NCI-H524 (cell line): Measurements from ENCODE around the gene WSCD2.
"Not testable (repeated sequence)": the region's sequence is repeated elsewhere in the genome, so short reads cannot be mapped to it uniquely, and the experiment has no call there.

Experiments used
- DNase-seq, 2 experiments: peaks; one replicate each; lab custom pipeline; 2025; lab: John Stamatoyannopoulos, UW

Gene WSCD2

DNA sequence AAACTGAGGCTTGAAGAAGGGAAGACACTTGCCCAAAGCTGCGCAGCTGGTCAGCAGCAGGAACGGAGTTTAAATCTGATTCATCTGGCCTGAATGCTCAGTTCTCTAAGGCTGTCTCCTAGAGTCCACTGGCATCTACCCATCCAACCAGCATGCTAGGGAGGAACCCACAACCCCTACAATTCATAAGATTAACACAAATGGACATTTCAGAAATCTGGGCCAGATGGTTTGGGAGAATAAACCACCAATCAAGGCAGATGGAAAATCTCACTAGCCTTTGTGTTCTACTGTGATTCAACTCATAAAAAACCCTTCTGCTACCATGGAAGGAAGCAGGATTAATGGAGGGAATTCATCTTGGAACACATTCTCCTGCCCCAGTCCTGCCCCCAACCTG lies 67.8 kb downstream of the WSCD2 start:
- peak; percentile 52 to 82 for DNase-seq

DNA sequence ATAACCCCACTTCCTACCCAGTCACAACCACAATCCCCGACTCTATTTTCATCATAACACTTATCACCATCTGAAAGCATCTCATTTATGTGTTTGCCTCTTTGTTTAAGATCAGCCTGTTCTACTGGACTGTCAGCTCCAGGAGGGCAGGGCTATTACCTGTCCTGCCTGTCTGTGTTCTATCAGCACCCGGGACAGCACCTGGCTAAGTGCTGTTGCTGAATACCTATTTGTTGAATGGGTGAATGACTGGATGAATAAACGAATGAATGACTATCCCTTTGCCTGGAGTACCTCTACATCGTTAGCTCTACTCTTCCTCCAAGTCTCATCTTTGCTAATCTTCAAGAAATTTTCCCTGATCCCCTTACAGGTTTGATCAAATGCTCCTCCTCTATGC lies 69.0 kb downstream of the WSCD2 start:
- no peak for DNase-seq

DNA sequence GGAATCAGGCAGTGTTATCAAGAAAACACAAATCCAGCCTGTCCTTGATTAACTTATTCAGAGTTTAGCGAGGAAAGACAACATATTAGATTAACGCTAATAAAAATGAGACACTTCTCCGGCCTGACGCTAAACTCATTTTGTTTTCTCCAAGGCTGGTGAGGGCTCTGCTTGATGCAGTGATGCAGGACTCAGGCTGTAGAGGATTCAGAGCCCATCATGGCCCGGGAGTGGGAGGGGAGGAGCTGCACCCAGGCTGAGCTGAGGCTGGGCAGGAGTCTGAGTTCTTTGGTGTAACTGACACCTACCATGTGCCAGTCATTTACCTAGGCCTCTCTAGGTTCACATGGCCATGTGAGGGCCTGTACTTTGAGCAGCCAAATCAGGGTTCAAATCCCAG lies 70.0 kb downstream of the WSCD2 start:
- no peak for DNase-seq

DNA sequence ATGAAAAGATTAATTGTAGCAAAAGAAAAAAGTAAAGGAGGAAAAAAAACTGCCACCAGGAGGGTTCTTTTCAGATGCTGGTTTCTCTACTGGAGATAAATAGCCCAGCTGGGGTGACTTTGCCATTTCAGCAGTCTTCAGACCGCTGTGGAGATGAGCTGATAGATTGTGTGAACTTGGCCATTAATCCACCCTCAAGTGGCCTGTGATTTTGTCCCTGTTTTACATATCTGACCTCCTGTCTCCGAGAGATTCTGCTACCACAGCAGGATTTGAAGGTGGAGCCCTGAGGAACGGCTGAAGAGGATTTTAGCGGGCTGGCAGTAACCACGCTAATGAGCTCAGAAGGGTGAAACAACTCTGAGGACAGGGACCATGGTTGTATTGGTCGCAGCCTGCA lies 72.7 kb downstream of the WSCD2 start:
- DNase-seq, result peak; percentile 51 to 73

DNA sequence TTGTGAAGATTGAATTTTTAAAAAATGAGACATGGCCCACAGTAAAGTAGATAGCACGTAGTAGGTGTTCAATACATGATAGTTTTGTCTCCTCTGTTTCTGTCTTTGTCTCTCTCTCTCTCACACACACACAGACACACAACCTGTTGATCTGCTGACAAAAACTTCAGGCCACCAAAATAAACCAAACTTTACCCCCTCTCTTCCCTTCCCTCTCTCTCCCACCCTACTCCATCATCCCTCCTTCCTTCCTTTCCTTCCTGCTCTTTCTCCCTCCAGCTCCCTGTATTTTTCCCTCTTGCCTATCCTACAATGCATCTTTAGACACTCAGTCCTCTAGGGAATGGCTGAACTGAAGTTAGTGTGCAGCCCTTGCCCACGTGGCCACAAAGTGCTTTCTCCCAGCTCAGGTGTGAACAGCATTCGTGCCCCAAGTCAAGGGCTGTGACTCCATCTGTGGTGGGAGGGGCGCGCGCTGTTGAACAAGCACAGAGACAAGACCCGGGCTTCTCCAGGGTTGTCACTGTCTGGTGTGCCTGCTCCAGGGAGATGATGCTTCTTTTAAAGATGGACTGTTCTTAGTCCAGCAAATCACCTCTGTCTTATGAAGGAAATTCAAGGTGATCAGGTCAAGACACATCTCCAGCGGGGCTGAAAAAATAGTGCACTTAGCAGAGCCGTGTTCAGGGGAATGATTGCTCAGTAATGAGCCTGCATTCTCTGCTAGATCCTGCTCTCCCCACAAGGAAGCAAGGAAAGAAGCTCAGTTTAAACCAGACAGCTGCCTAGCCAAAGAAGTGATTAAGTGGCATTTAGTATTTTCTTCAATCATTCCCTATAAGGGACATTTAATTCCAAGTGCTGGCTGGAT lies 75.3 kb downstream of the WSCD2 start:
- peak in 1 of 2 experiments; percentile 41 for DNase-seq

DNA sequence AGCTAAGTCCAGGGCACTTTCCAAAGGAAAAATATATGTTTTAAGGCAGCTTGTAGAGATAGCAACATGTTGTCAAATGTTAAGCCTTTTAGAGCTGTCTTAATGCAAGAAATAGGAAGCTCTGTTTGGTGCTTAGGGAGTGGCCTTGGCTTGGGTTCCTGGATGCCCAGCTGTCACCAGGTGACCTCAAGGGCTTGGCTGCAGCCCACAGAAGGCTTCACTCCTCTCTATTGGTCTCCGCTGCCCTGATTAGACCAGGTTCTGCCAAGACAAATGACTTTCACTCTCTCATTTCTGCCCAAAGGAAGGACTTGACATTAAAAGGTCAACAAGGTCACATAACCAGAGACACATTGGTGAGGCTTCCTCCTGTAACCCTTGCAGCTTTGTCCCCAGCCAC lies 76.8 kb downstream of the WSCD2 start:
- no peak for DNase-seq

DNA sequence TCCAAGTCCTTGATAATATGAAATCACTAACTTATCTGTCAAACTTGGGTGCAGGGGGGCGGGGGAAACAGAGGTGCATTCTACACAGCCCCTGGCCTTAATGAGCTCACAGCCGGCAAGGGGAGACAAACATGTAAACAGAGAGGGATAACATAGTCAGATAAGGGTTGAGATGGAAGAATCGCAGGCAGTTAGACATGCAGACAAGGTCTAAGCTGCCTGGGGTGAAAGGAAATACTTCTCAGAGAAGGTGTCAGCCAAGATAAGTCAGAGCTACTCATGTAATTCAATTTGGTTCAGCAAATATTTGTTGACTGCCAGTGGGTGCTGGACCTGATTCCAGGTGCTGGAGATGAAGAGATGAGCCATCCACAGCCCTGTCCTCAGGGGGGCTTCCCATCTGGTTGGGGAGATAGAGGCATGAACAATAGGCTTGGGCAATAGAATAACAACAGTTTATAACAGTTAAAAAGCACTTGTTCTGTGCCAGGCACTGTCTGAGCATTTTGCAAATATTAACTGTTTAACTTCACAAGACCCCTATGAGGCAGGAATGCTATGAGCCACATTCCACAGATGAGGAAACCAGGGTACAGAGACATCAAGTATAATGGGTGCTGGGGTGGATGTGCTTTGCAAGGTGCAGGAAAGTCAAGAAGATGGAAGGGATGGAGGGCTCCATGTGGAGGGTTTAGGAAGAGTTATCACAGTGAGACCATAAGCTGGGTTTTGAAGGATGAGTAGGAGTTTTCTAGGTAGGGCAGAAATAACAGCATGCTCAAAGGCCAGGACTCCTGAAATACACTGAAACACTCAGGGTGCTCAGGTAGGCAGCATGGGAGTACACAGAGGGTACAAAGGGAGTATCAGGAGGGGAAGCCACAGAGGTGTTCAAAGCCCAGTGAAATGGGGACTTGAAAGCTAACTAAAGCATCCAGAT lies 79.0 kb downstream of the WSCD2 start:
- DNase-seq, result no peak

DNA sequence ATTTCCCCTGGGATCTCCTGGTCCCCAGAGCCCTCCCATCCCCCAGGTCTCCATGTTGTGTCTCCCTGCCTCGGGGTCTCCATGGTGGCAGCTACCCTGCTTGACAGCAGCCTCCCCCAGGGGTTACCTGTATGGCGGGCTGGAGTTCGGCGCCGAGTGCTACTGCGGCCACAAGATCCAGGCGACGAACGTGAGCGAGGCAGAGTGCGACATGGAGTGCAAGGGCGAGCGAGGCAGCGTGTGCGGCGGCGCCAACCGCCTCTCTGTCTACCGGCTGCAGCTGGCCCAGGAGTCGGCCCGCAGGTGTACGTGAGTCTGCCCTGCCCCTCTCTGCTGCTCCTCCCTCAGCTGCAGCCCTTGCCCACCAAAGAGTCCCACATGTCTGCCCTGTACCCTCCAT lies 80.9 kb downstream of the WSCD2 start:
- DNase-seq, result no peak

DNA sequence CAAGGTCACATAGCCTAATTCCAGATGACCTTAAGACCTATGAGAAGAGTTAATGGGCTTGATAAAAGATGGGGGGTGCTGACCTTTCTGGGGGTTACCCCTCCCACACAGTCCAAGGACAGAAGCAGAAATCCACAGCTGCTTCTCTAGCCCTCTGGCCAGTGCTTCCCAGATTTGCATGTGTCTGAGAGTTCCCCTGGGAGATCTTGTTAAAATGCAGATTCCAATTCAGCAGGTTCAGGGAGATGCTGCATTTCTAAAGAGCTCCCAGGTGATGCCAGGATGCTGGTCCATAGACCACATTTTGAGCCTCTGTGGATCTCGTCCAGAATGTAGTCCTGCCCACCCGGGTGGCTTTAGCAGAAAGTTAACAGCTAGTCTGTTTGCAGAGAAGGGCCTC lies 82.1 kb downstream of the WSCD2 start:
- no peak for DNase-seq

DNA sequence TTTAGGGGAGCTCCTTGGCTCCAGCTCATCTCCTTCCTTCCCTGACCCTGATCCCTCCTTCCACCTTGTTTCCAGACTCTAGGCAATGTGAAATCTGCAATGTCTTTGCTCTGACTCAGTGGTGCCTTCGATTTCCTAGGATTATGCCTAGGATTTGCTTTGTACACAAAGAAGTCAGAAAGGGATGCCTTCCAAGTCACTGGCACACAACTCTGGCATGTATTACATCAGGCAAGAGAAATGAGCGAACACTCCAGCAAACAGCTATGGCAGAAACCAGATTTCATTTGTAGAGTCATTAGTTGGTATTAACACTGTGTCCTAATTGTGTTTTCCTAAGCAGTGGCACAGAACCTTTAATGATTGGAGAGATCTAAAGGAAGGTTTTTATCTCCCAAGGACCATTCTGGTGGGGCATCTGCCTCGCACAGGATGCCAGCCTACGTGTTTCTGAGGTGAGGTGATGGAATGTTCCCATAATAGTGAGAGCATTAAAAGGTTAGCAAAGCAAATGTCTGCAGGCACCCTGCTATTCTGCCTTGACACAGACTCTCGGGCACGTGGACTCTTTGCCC lies 84.9 kb downstream of the WSCD2 start:
- no peak for DNase-seq

DNA sequence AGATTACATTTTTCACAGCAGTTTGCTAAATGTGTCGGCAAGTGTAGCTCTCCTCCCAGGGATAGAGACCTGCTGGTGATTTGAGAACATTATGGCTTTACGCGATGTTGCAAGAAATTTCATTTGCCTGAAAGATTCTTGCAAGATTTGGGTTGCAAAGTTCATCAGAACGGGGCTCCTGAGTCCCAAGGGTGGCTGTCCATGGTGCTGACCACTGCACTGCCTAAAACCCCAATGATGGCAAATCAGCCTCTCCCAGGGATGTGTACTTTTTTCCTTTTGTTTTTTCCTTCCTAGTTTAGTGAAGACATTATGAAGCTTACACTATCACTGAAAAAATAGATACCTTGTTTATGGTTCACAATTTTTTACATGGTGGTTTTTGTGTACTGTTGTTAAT lies 85.4 kb downstream of the WSCD2 start:
- DNase-seq, result no peak

DNA sequence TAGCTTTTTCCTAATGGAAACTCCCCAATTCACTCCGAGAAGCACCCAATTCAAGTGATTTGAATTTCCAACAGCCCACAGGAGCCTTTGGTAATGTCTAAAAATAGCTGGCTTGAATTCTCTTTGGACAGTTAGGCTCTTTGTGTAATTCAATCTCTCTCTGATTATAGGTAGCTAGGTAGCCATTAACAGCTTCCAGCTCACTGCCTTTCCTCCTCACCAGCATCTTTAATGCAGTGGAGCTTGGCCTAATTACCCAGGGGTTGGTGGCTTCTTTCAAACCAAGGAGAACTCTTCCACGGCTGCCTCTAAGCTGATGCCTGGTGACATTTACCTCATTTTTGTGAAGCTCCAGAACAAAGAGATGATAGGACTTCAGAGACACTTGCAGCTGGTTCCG lies 86.4 kb downstream of the WSCD2 start:
- DNase-seq, result no peak

DNA sequence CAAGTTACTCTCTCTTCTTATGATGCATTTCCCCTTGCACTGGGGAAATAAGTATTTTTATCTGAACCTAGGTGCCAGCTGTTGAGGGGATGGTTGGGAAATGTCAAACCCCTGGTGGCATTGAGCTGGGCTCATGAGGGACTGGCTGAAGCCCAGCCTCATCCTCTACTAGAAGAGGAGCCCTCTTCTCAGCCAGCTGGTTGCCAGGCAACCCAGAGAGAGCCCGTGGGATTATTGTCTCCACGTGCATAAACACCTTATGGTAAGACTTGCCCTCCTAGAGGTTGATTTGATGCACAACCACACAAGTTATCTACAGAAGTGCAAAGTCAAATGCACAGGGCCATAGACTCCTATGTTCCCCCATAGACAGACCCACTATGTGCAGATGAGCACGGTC lies 89.8 kb downstream of the WSCD2 start:
- peak; percentile 56 to 85 for DNase-seq

DNA sequence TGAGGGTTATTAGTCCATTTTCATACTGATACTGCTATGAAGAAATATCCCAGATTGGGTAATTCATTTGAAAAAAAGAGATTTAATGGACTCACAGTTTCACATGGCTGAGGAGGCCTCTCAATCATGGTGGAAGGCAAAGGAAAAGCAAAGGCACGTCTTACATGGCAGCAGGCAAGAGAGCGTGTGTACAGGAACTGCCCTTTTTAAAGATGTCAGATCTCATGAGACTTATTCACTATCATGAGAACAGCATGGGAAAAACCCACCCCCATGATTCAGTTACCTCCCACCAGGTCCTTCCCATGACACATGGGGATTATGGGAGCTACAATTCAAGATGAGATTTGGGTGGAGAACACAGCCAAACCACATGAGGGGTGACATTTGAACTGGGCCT lies 96.0 kb downstream of the WSCD2 start:
- not testable (repeated sequence) for DNase-seq

DNA sequence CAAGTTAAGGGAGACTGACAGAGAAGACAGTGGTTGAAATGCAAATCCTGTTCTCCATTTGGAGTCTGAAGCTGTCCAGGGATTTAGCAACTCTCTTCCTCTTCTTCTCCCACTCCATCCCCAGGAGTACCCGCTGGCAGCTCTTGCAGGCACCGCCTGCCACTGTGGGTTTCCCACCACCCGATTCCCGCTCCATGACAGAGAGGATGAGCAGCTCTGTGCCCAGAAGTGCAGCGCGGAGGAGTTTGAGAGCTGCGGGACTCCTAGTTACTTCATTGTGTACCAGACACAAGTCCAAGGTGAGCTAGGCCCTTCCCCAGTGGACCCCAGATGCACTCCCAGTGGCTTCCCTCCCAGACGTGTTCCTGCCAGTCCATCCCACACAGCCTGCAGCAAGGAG lies 97.8 kb downstream of the WSCD2 start:
- DNase-seq, result no peak

DNA sequence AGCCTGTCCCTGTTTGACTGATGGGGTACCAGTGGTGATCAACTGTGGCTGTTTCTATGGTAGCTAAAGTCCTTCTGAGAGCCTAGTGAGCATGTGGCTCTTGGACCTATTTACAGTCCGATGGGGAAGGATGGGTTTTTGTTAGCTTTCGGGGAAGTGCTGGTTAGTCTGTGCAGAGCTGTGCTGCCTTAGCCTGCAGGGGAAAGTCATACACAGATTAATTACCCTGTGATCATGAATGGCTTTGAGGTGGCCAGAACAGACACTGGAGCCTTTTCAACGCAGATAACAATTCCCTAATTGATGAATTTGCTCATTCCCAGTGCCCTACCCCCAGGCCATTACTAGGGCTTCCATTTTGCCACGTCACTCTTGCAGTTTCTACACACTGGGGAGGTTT lies 99.7 kb downstream of the WSCD2 start:
- no peak for DNase-seq

DNA sequence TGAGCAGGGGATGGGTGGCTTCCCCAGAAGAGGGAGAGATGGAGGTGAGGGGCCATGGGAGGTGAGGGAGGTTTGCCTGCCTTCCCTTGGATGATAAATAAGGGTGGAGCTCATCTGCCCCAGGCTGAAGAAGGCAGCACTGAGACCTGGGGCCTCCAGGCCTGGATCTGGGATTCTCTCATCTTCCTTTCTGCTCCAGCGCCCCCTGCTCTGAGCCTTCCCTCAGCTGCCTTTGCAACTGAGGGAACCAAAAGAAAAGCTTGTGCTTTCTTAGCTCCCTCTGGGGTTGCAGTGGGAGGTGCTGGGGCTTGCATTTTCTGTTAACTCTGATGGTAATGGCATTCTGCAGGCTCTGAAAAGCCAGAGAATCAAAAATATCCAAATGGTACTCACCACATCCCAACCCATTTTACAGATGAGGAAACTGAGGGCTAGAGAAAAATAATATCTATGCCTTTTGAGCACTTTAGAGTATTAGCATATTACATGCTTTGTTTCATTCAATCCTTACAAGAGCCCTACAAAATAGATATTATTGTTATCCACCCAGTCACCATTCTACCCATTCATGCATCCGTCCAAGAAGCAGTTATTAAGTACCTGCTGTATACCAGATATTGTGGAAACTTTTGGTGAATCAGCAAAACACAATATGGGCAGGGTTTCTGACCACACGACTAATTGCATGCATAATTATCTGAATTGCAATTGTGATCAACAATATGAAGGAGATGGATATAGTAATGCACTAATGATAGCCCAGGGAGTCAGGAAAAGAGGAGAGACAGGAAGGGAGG lies 102.2 kb downstream of the WSCD2 start:
- no peak for DNase-seq

DNA sequence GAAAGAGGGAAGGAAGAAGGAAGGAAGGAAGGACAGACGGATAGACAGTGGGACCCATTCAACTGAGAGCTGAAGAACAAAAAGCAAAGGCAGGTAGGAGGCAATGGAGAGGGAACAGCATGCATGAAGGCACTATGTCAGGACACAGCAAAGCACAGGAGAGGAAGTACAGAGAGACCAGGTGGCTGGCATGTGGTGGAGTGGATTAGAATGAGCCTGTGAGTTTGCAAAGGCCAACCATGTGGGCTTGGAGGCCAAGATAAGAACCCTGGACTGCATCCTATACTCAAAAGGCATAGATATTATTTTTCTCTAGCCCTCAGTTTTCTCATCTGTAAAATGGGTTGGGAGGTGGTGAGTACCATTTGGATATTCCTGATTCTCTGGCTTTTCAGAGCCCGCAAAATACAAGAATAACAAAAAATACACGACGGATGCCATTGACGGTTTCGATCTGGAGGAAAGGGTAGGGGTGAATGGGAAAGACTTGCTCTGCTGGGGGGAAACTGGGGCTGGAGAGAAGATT lies 102.9 kb downstream of the WSCD2 start:
- peak; percentile 15 to 49 for DNase-seq

DNA sequence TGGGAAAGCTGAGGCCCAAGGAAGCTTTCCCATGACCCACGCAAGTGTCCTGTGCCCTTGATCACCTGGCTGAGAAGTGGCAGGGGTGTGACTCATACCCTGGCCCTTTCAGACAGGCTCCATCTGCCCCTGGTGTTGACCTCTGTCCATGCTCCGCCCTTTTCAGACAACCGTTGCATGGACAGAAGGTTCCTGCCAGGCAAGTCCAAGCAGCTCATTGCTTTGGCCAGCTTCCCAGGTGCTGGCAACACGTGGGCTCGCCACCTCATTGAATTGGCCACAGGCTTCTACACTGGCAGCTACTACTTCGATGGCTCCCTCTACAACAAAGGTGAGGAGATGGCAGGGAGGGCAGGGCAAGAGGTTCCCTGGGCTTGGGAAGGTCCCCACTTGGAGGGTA lies 103.5 kb downstream of the WSCD2 start:
- no peak for DNase-seq

DNA sequence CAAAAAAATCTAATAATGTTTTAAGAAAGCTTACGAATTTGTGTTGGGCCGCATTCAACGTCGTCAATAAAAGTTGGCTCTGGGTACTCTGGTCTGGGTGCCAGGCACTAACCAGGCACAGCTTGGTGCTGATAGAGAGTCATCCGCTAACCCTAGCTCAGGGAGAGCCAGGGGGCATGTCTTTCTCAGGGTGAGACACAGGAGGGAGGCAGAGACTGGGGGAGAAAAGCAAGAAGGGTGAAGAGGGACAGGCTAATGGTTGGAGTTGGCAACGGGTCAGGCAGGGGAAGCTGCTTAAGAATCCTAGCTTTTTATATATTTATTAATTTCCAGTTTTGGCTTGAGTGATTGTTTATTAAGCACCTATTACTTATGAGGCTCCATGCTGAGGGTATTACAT lies 105.1 kb downstream of the WSCD2 start:
- DNase-seq, result peak; percentile 30 to 44

DNA sequence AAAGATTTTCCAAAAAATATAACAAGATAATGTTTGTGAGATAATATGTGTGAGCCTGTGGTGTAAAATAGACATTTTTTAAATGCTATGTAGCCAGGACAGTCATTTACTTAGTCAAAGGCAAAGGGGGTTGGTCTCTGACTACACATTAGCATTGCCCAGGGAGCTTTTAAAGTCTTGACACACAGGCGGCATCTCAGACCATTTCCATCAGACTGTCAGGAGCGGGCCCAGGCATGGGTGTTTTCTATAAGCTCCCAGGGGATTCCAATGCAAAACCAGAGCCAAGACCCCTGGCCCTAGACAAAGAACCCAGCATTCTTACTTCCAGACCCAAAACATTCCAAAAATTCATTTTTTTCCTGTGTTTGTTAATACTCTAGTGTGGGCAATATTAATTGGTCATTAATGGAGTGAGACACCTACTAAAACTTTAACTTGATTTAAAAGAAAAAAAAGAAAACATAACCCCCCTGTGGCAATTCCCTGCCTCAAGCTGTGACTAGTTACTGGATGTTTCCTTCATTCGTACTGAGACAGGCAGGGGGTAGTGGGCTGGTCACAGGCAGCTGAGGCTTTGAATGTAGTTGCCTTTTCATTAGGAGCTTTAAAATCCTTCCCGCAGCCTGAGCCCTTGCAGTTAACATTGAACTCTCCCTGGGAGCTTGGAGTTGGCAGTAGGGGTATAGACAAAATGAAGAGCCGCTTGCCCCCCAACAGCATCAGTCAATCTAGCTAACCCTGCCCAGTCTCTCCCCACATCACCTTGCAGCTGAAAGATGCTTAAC lies 106.3 kb downstream of the WSCD2 start:
- DNase-seq, result no peak
